ENCODE results near the gene KRAS. TPM values are rescaled to one million over a fixed set of nuclear protein-coding genes. Genes with fewer than 3 reads are reported as not detected.

Gene KRAS
- polyA plus RNA-seq, 1 donor (not counting 4 experiments of a cell fraction or from before 2014, with no cell fraction given): 26.1 TPM

DNA sequence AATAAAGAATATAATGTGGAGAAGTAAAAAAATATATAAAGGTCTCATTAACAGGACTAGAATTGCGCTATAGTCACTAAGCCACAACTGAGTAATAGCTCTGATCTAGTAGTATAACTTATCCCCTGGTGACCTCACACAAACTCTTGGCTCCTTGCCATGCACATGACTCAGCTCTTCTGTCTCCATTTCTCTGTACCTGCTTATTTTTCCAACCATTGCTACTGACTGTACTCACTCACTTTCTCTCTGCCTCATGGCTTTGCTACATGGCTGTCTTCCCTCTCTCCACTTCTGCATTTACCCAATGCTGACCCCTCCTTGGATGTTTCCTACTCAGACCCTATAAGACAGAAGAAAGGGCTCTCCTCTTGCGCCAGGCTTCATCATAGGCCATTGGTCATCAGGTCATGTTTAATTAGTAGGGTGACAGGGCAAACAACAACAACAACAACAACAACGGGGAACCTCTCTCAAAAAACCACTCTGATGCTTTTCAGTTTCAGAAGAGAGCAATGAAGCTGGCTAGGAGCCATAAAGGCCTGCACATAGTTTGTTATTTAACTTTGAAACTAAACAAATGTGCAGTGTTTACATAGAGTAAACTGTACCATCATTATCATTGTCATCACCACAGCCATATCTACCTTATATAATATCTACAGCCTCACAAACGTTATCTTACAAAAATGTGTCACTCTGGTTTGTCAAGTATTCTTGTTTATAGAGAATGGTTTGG lies 25.6 kb upstream of the KRAS start:
- peak overlapping the region; percentile 53 for H2AFZ ChIP-seq (ENCODE audit: control insufficient read depth, low read length)
- H3K4me1 ChIP-seq (ENCODE audit: control insufficient read depth, extremely low read depth, insufficient read depth, low read length): peaks cover 7% of the 10 kb centered on the region
- no peaks in the 10 kb centered on the region for H3K9me1 ChIP-seq (ENCODE audit: control insufficient read depth, extremely low read depth, insufficient read depth, low read length)
- no peak overlapping the region for H3K9ac ChIP-seq (ENCODE audit: control insufficient read depth, extremely low read depth, insufficient read depth, low read length)
- H3K27me3 ChIP-seq (ENCODE audit: control insufficient read depth, extremely low read depth, insufficient read depth, low read length): no peaks in the 10 kb centered on the region
- no peak overlapping the region for H3K27ac ChIP-seq (ENCODE audit: control insufficient read depth, insufficient read depth, low read length)
- no peaks in the 10 kb centered on the region for H3K79me2 ChIP-seq (ENCODE audit: control insufficient read depth, insufficient read depth, low read length)
- H3K4me3 ChIP-seq (ENCODE audit: control insufficient read depth in 2 of 3, extremely low read depth in 1 of 3, insufficient read depth in 2 of 3, low read depth in 1 of 3, low read length in 3 of 3): no peak overlapping the region
- FAIRE-seq (peak; percentile 81), DNase-seq (ENCODE audit: low read depth, low spot score) (peak; percentile 75)
- H3K4me2 ChIP-seq (ENCODE audit: control insufficient read depth, extremely low read depth, insufficient read depth, low read depth, low read length): peak overlapping the region; percentile 37
- dilution Hi-C loops (cut with MboI; ENCODE audit: extremely low pct_ligation_motif_present, low sequenced_read_pairs): no loop called here
- H4K20me1 ChIP-seq (ENCODE audit: control insufficient read depth, extremely low read depth, insufficient read depth, low read length): no peaks in the 10 kb centered on the region
- H3K36me3 ChIP-seq (ENCODE audit: control insufficient read depth in 2 of 2, extremely low read depth in 1 of 2, insufficient read depth in 2 of 2, low read length in 2 of 2): no peaks in the 10 kb centered on the region
- no peak for TF ChIP-seq EZH2 (IDR thresholded peaks at IDR 0.05; ENCODE audit: low read length)
- TF ChIP-seq, protein P1, sequence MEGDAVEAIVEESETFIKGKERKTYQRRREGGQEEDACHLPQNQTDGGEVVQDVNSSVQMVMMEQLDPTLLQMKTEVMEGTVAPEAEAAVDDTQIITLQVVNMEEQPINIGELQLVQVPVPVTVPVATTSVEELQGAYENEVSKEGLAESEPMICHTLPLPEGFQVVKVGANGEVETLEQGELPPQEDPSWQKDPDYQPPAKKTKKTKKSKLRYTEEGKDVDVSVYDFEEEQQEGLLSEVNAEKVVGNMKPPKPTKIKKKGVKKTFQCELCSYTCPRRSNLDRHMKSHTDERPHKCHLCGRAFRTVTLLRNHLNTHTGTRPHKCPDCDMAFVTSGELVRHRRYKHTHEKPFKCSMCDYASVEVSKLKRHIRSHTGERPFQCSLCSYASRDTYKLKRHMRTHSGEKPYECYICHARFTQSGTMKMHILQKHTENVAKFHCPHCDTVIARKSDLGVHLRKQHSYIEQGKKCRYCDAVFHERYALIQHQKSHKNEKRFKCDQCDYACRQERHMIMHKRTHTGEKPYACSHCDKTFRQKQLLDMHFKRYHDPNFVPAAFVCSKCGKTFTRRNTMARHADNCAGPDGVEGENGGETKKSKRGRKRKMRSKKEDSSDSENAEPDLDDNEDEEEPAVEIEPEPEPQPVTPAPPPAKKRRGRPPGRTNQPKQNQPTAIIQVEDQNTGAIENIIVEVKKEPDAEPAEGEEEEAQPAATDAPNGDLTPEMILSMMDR (optimal IDR thresholded peaks at IDR 0.05 in 1 of 3, IDR thresholded peaks at IDR 0.05 in 1 of 3, conservative IDR thresholded peaks at IDR 0.05 in 1 of 3; ENCODE audit: extremely low read depth in 1 of 3, insufficient read depth in 2 of 3, low read length in 3 of 3): no peak
- H3K9me3 ChIP-seq (ENCODE audit: control insufficient read depth, low read depth, low read length): no peaks in the 10 kb centered on the region

DNA sequence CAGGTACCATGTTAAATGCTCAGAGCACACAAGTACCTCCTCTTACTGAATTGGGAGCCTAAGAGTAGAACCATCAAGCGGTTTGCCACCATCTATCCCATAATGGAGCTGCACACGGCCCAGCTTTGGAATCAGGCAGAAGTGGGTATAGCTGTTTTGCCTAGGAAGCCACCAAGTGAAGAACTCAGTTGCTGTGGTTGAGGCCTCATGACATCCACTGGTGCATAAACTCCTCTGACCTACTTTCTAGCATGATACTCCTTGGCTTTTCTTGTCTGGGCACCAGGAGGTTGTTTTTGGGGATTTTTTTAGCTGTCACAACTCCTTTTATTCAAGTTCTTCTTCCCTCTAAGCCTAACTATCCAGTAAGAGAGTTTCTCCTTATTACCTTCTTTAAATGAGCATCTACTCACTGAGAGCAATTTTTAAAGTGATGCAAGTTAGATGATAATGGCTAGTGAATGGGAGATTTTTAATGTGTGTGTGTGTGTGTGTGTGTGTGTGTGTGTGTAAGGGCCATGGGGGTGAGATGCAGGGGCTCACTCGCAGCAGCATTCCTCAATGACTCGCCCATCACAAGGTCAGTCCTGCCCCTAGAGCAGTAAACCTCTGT lies 20.9 kb upstream of the KRAS start:
- DNase-seq (ENCODE audit: low read depth, low spot score) (no peak), FAIRE-seq (no peak)
- Histone ChIP-seq H3K4me2 (ENCODE audit: control insufficient read depth, extremely low read depth, insufficient read depth, low read depth, low read length) (no peak overlapping the region), H3K9me1 (ENCODE audit: control insufficient read depth, extremely low read depth, insufficient read depth, low read length) (no peaks in the 10 kb centered on the region), H3K9ac (ENCODE audit: control insufficient read depth, extremely low read depth, insufficient read depth, low read length) (no peak overlapping the region), H3K4me1 (ENCODE audit: control insufficient read depth, extremely low read depth, insufficient read depth, low read length) (peaks cover 7% of the 10 kb centered on the region), H3K36me3 (ENCODE audit: control insufficient read depth in 2 of 2, extremely low read depth in 1 of 2, insufficient read depth in 2 of 2, low read length in 2 of 2) (no peaks in the 10 kb centered on the region), H3K27me3 (ENCODE audit: control insufficient read depth, extremely low read depth, insufficient read depth, low read length) (no peaks in the 10 kb centered on the region), H3K9me3 (ENCODE audit: control insufficient read depth, low read depth, low read length) (no peaks in the 10 kb centered on the region), H3K4me3 (ENCODE audit: control insufficient read depth in 2 of 3, extremely low read depth in 1 of 3, insufficient read depth in 2 of 3, low read depth in 1 of 3, low read length in 3 of 3) (no peak overlapping the region), H3K27ac (ENCODE audit: control insufficient read depth, insufficient read depth, low read length) (no peak overlapping the region), H2AFZ (ENCODE audit: control insufficient read depth, low read length) (no peak overlapping the region), H4K20me1 (ENCODE audit: control insufficient read depth, extremely low read depth, insufficient read depth, low read length) (no peaks in the 10 kb centered on the region), H3K79me2 (ENCODE audit: control insufficient read depth, insufficient read depth, low read length) (no peaks in the 10 kb centered on the region)
- TF ChIP-seq, protein P1 (optimal IDR thresholded peaks at IDR 0.05 in 1 of 3, IDR thresholded peaks at IDR 0.05 in 1 of 3, conservative IDR thresholded peaks at IDR 0.05 in 1 of 3; ENCODE audit: extremely low read depth in 1 of 3, insufficient read depth in 2 of 3, low read length in 3 of 3): no peak
- no peak for TF ChIP-seq EZH2 (IDR thresholded peaks at IDR 0.05; ENCODE audit: low read length)
- dilution Hi-C loops (cut with MboI; ENCODE audit: extremely low pct_ligation_motif_present, low sequenced_read_pairs): no loop called here
